GM21825 (cell line): ENCODE data around the gene FMOD.
A peak's percentile ranks its signal among the peaks of the same experiment; 100 is the strongest.

Experiments used
- ATAC-seq: cut with Tn5 transposase; IDR thresholded peaks from one replicate; pipeline ENCODE4 v1.9.1; 2021; ENCODE audit warnings: mild to moderate bottlenecking, moderate library complexity; ENCODE audit not compliant: unreplicated experiment

The FMOD gene

GRCh38 chr1:203351037-203351625 lies at the start of gene FMOD:
TSS of gene FMOD (minus strand) at chr1:203351122. CDS start at chr1:203348270, 2,852 bp downstream.
- no peak for ATAC-seq

GRCh38 chr1:203396595-203397194 lies 45.8 kb upstream of the FMOD start:
- ATAC-seq = no peak

GRCh38 chr1:203395751-203396150 lies 44.8 kb upstream of the FMOD start:
- no peak for ATAC-seq

DNA sequence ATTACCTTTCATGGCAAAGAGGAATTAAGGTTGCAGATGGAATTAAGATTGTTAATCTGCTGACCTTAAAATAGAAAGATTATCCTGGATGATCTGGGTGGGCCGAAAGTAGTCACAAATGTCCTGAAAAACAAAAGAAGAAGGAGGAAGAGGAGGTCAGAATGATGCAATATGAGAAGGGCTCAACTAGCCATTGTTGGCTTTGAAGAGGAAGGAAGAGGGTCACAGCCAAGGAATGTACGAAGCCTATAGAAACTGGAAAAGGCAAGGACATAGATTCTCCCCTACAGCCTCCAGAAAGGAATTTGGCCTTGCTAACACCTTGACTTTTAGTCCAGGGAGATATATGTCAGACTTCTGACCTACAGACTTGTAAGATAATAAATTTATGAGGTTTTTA lies 39.4 kb upstream of the FMOD start:
- no peak for ATAC-seq

- ATAC-seq = no peak
These were observed 37.8 kb upstream of the FMOD start for GRCh38 chr1:203388683-203389082.

DNA sequence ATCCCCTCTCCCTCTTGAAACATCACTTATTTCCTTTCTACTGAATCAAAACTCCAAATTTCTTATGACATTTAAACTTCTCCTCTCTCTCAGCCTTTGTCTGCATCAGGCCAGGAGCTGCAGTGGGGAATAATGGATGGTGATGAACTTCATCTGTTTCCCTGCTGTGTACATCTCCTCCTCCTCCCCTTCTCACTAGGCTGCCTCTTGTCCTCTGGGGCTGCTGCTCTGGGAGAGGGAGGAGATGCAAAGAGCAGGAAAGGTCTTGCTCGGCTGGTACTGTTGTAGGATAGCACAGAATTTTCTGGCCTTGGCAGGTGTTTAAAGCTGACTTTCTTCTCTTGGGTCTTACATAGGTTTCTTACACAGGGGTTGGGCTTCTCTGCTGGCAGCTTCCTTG lies 31.1 kb upstream of the FMOD start:
- ATAC-seq = no peak

GRCh38 chr1:203381151-203381751 lies 30.3 kb upstream of the FMOD start:
- peak; percentile 74 for ATAC-seq

DNA sequence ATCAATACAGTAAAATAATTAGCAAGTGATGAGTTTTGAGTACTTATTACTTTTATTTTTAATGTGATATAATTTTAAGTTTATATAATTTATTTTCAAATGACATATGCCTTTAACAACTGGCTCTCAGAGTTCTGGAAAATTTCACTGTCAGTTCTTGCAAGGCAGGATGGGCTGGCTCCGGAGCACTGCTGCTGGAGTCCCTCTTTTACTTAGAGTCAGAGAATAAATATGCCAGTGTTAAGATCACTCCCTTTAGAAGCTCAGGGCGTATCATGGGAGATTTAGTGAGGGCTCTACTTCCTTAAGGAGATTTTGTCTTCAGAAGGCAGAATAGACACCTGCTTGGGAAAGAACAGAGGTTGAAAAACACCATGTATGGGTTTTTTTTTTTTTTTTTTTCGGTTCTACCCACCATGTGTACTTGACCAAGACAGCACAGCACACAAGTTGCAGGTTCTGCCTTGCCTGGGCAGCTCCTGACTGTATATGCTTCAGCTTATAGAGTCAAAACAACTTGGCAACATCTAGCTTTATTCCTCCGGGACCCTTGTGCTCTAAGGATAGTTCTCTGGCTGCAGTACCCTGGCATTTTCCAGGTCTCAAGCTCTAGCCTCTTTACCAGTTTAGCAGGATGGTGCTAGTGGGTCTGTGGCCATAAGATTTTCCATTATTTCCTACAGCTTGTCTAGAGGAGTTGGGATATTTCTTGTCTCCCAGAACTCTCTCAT lies 29.7 kb upstream of the FMOD start:
- ATAC-seq = peak; percentile 38

DNA sequence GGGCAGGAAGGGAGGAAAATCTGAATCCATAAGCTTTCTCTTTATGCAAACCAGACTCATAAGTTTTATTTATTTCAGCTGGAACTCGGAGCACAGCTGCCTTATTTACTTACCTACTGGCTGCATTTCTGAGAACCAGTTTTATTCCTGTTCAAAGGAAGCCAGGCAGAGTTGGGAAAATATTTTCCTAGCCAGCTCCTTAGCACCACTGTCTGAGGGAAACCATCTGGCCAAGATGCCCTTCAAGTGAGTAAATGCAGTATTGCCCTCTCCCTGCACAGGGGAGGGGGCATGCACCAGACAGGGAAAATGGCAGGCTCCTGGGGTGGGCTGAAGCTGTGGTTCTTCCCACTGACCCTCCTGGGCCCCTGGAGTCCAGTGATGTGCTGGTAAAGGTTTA lies 28.9 kb upstream of the FMOD start:
- ATAC-seq = no peak

DNA sequence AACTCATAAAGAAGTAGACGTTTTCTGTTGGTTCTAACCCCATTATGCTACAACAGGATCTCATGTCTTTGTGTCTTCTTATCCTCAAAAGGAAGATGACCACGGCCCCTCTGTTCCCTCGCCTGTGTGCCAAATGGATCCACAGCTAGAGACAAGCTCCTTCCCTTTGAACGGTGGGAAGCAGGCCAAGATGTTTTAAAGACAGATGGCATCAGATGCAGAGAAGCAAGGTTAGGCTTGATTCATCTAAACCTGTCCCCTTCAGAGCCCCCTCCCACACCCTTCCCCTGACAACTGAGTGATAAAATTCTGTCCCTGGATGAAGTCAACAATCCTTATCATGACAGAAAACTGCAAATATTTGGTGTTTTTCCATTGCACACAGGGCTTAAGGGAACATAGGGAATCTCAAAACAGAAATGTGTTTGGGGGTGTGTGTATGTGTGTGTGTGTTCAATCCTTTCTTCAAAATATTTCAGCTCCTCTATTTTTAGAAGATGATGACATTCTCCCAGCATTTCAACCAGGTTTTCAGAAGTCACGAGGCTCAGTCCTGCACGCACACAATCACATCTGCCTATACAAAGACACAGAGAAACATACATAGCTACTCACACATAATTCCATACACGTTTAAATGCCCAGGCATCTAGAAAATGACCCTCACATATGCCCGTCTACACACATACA lies 27.8 kb upstream of the FMOD start:
- ATAC-seq = no peak

DNA sequence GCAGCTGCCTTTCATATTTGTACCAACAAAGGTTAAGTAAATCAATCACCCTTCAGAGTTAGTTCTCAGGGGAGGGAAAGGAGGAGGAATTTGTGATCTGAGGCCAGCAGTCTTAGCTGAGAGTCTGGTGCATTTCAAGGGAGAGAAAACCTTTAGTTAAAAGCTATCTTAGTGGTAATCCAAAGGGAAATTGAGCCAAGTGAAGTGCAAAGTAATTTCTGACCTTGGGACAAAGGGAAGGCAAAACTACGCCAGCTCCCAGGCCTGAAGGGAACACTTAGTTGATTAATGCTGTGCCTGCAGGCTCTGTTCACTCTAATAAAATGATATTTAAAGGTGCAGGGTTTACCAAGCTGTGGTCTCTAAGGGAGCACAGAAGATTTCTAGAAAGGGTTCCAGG lies 23.1 kb upstream of the FMOD start:
- no peak for ATAC-seq

GRCh38 chr1:203373002-203373401 lies 22.1 kb upstream of the FMOD start:
- ATAC-seq = no peak

- ATAC-seq = no peak
These were observed 20.4 kb upstream of the FMOD start for GRCh38 chr1:203371288-203371687.

GRCh38 chr1:203369666-203370065 lies 18.7 kb upstream of the FMOD start:
- no peak for ATAC-seq

DNA sequence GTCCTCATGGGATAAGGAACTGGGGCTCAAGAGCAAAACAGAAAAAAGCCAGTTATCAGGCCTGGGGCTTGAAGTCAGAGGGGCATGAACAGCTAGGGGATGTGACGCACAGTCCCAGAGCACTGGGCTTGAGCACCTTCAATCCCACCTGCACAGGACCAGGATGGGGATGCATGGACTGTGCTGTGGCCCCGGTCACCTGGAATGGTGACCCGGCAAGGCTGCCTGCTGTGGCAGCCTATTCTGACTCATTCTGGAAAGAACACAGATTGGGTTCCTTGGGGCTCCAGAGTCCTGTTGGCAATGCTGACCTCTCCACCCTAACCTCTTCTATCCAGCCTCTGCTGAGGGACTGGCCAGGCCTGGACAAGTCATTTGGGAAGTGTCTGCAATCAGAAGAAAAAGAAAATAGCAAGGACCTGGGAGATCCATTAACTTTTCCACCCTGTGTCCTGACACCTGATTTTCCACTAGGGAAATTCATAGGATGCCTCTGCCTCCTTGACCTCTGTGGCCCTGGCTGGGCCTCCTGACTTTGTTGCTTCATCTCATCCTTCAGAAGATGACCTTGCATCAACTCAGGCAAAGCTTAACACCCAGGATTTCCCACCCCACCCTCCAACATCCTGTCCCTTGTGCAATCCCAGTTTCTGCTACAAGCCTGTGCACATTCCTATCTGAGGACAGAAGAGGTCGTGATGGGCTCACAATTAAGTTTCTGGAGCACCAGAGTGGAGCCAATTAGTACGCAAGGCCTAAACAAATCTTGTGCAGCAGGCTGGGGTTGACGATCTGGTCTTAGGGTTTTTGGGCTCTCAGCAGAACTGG lies 17.9 kb upstream of the FMOD start:
- no peak for ATAC-seq

DNA sequence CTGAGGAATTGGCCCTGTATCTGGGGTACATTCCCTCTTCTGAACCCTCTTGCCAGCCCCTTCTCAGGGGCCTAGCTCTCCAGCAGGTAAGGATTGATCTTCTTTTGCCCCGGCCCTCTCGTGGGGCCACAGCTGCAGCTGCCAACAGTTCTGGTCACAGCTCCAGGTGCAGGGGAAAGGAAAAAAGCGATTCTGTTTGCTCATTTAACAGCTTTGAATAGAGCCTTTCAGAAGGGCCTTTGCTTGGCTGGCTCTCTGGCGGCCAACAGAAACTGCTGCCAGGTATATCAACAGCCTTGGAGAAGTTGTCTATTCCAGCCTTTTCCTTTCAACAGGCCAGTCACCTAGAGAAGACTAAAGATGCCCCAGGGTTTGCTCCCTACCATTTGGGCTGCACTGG lies 16.1 kb upstream of the FMOD start:
- no peak for ATAC-seq

DNA sequence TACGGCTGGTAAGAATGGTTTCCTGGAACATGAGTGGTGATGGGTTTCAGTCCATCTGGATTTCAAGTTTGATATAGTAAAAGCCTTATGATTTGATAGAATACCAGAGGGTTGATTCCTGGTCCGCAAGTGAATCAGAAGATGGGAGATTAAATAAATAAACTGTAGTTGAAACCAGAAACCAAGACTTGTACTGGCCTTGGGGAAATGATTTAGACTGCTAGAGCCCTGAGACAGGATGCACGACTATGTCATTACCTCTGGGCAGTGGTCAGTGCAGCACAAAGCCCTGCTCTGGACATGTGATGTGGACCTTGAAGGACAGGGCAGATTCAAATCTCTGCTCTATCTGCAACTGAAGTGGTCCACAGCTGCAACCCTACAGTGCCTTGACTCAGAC lies 15.6 kb upstream of the FMOD start:
- no peak for ATAC-seq

DNA sequence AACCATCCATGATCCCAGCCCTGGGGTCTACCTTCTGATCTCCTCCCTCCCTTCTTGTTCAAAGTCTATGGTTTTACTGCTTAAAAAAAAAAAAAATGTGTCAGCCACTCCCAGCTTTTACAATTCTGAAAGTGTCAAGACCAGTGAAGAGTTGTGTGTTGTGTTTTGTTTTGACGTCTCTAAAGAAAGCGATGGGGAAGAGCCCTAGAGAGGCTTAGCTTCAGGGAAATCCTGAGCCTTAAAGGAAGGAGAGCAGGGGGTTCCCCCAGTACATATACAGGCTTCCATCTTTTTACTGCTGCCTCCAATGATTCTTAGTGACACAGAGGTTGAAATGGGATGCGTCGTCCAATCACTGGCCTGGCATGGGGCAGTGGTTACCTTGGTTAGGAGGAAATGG lies 13.9 kb upstream of the FMOD start:
- ATAC-seq = no peak

DNA sequence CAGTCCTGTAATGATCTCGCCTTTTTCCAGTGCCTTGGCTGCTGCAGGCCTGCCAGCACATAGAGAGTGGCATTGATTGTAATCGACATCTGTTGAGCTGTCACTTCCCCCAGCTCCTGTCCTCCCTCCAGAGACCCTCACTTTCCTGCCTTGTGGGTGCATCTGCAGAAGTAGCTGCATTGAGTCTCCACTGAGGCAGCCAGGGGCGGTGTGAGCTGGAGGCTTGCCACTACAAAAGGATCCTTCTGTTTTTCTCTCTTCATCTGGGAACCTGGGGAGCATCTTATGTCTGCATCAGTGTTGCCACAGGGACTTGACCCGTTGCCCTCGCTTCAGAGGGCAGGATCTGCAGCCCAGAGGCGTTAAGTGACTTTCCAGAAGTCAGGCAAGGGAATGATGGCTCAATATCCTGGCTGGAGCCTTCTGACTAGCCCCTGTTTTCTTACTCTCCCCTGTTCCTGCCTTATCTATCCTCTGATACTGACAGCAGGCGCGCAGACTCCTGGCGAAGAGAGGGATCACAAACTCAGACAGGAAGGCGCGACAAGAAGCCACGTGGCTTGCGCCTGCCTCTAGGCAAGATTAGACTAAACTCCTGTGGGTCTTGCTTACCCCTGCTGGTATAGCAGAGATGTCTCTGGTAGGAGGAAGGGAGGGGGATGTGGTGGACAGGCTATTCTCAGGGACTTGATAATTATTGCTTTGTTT lies 13.3 kb upstream of the FMOD start:
- no peak for ATAC-seq

DNA sequence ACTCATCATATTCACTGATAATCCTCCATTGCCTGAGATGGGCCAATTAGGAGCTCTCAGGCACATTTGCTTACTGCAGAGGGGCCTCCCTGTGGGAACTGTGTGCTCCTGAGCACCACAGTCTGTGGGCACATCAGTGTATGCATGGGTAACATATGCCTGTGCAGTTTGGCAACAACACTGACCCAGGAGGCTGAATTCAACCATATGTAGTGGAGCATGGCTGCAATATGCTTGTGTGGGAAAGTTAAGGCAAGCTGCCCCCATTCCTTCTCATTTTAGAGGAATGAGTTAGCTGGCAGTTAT lies 11.8 kb upstream of the FMOD start:
- no peak for ATAC-seq
